GM18517 (cell line): ENCODE results near the gene SMOC1.

ENCODE experiments used
- ATAC-seq: cut with Tn5 transposase; IDR thresholded peaks from one replicate; pipeline ENCODE4 v1.9.1; 2021; ENCODE audit warnings: mild to moderate bottlenecking, moderate library complexity; ENCODE audit not compliant: unreplicated experiment

SMOC1 gene

GRCh38 chr14:69980457-69981425, 101.5 kb downstream of the SMOC1 start:
- no peak for ATAC-seq

GRCh38 chr14:69982220-69982839, 103.1 kb downstream of the SMOC1 start:
- no peak for ATAC-seq

DNA sequence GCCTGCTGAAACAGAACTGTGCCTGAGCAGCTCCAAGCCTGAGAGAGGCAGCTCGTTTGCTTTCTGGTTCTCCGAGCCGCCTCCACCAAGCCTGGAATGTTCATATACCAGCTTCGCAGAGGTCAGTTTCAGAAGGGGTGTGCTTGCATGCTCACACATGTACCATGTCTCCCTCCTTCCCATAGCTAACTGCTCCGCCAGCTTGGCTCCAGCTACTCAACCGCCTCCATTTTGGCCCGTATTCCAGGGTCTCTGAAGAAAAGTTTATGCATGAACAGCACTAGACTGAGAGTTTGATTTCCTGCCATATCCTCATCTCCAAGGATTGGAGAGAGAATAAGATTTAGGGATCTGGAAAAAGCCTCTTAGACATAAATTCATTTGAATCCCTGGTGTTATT, 103.7 kb downstream of the SMOC1 start:
- ATAC-seq = no peak

DNA sequence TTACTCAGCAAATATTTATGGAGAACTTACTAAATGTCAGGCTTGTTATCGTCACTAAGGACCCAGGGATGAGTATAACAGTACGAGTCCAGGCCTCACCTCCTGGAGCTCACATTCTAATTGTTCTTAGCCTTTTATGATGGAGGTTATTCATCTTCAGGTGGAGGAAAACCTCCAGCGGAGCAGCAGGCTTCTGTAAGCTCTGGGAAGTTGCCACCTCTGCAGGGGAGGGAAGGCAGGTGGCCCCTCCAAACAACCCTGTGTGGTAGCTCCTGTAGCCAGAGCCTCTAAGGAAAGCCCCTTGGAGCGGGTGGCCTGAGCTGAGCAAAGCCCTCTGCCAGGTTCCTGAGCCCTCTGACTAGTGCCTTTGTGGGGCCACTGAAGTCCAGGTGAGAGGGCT, 104.1 kb downstream of the SMOC1 start:
- ATAC-seq = no peak

GRCh38 chr14:69985463-69985862, 106.2 kb downstream of the SMOC1 start:
- ATAC-seq = no peak

GRCh38 chr14:69986336-69986735, 107.1 kb downstream of the SMOC1 start:
- no peak for ATAC-seq

DNA sequence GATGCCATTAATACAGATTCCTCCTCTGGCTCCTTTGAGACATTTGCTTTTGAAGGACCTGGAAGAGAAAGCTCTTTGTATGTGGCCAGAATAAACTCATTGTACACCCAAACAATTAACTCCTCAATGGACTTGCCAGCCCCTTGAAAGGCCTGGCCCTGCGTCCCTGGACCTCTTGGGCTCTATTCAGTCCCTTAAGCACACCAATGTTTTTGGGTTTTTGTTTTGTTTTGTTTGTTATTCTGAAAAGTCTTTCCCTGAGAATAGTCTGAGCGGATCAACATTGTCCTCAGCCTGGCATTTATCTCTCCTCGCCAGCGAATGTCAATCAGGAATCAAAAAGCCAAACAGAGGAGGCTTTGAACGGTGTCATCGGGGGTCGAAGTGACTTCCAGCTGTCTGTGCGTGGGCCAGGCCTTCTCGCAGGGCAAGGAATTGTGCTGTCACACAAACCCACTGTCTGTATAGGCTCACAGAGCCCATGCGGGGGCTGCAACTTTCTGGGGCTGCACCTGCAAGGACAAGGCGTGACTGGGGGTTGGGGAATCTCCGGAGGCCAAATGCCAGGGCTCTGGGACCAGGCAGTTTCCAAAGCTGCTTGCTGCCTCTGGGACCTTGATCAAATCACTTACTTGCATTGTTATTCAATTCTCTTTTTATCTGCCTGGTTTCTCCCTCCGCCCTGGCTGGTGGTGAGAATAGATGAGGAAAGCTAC, 108.3 kb downstream of the SMOC1 start:
- no peak for ATAC-seq

- ATAC-seq = no peak
These were observed 109.8 kb downstream of the SMOC1 start for GRCh38 chr14:69988979-69989378.

DNA sequence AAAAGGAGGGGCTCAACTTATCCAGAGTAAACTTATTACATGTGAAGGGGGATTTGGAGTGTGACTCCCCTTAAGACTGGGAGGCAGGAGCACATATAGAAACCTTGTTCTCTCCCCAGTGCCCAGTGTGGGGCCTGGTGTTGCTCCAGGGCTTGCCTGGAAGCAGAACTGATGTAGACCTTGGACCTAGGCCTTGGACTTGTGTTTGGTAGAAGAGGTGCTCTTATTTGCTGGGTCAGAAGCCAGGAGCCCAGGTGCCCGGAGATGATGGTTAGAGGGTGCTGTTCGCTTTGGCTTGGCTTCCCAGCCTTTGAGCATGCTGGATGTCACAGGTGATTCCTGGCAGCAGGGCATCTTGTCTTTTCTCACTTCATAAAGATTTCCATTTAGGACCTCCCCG, 110.4 kb downstream of the SMOC1 start:
- ATAC-seq = no peak

GRCh38 chr14:69990323-69990722, 111.1 kb downstream of the SMOC1 start:
- ATAC-seq = no peak

DNA sequence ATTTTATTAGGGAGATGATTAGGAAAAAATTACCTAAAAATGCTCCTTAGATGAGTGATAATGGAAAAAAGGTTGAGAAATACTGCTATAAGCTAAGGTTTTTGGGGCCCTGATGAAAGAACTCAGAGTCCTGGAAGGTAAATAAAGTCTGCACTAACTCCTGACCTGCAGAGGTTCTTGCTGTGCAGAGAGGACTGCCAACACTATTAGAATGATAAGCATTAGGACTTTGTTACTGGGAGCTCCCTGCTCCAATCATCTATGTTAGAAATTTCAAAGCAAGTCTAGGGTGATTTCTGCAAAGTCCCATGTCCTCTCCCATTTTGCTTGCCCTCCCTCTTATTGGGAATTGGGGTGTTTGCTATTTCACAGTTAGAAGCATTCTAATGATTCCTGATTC, 112.2 kb downstream of the SMOC1 start:
- ATAC-seq = no peak

- no peak for ATAC-seq
These were observed 113.3 kb downstream of the SMOC1 start for GRCh38 chr14:69992564-69992963.

DNA sequence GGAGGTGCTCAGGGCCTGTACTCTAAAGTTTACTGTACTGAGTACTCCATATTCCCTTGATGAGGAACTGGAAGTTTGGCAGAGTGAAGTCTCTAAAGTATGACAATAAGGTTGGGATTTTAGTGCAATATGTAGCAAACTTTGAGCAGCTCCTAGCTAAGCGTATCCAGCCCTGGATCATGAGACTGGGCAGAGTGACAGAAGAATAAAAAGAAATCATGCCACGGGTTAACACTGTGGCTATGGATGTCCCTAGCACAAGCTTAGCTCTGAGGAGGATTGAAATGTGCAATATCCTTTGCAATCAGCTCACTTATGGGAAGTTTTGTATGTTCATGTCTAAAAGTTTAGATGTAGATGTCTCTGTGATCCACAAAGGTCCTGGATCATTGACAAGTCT, 114.1 kb downstream of the SMOC1 start:
- no peak for ATAC-seq

- no peak for ATAC-seq
These were observed 114.8 kb downstream of the SMOC1 start for GRCh38 chr14:69994002-69994401.

DNA sequence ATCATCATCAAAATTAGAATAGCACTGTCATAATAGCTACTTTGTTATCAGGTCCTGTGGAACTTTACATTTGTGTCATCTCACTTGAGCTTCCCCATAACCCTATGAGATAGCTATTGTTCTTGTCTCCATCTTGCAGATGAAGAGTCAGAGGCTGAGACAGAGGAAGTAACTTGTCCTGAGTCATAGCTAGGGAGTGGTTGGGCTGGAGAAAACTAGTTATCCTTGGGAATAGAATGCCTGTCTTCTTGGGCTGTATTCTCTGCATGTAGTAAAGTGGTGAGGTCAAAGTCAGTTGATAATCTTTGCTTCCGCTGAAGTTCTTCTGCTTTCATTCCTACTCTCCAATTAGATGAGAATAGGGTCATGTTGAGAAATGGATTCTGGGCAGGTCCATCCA, 117.0 kb downstream of the SMOC1 start:
- ATAC-seq = no peak

- no peak for ATAC-seq
These were observed 118.6 kb downstream of the SMOC1 start for GRCh38 chr14:69997849-69998248.

DNA sequence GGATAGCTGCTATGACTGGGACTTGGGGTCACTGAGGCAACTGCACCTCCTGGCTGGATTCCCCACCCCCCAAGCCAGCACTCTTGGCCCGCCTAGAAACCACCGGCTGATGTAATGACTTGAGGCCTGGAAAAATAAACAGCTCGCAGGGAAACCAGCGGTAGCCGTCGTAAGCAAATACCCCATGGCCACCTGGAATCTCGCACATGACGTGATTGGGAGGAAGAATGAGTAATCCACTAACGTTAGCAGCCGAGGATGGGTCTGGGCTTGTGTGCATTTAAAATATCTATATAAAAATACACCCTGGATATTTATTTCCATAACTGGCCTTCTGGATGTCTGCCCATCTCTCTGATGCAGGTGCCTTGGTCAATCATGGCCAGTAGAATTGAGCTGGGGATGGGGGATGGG, 120.1 kb downstream of the SMOC1 start:
- no peak for ATAC-seq

- no peak for ATAC-seq
These were observed 121.4 kb downstream of the SMOC1 start for GRCh38 chr14:70000601-70001000.

DNA sequence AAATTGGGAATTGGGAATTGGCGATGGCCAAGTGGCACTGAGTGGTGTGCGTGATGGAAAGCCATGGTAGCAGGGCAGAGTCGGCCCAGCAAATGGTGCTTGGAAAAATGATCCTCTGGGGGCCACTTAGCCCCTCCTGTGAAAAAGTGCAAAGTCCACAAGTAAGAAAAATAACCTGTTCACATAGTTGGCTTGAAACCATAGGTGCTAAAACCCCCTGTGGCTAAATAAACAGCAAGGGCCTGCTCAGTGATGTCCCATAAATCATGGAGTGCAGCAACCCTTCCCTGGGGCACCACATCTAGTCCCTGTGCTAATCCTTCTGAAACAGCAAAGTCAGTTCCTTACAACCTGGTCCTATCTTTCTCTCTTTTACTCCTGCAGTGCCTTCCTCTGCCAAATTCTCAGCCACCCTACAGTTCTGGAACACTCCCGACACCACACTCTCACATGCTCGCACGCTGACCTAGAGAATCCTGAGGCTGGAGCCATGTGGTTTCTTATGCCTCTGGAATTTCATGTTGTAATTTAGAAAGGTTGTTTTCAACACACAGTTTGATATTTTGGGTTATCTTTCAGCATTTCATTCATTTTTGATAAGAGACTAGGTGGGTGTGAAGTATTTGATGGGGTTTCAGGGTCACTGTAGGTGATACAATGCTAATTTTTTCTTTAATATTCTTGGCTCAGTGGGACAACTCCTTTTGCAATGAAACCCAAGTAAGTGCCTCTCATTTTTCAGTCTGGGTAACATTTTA, 123.6 kb downstream of the SMOC1 start:
- ATAC-seq = no peak

GRCh38 chr14:70004791-70005190, 125.6 kb downstream of the SMOC1 start:
- no peak for ATAC-seq

DNA sequence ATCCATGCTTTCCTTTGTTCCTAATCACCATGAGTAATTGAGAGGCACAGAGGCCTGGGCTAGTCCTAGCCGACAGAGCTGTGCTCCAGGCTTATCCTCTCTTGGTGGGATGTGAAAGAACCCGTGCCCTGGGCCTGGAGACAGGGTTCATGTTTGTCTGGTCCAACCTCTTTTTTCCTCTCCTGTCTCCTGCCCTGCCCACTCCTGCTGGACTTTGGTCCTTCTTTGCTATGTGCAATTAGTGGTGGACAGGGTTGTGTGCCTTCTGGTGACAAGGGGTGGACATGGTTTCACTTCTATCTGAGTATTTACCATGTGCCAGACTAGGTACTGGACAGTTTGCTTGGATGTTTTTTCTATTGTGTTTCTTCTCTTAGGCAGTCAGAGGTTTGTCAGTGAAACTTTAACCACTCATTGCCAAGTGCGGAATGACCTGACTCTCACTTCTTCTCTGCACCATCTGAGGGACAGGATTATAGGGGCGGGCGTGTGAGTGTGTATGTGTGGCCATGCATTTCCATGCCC, 126.1 kb downstream of the SMOC1 start:
- ATAC-seq = no peak
